GM12872 (cell line): ENCODE data around the gene SIGLEC11.

ENCODE experiments used
- TF ChIP-seq, protein P1 (sequence below): IDR thresholded peaks from 3 replicates; pipeline ENCODE4 v1.5.1; 2011; ENCODE audit warnings: low read depth, mild to moderate bottlenecking, low read length, moderate library complexity; ENCODE audit not compliant: insufficient read depth

The SIGLEC11 gene

DNA sequence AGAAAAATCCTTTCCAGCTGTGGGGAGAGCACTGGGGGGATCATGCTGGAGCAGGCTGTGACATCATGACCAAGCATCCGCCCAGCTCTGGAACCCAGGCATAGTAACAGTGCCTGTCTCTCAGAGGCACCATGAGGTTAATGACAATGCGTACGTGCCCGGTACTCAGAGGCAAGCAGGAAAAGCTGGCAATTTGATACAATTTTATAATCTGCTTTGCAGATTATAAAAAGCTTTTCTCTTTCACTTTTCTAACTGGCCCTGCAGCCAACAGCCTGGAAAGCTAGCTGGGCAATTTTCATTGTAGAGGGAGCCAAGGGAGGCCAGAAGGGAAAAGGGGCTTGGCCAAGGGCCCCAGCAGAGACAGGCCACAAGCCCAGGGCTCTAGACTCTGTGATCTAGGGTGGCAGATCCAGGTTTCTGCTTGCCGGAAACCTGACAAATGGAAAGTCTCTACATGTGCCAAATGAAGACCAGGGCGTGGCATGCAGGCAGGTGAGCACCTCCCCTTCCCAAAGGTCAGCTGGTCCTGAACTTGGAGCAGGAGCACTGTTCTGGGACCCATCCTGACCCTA, 41.5 kb upstream of the SIGLEC11 start:
- TF ChIP-seq, protein P1, sequence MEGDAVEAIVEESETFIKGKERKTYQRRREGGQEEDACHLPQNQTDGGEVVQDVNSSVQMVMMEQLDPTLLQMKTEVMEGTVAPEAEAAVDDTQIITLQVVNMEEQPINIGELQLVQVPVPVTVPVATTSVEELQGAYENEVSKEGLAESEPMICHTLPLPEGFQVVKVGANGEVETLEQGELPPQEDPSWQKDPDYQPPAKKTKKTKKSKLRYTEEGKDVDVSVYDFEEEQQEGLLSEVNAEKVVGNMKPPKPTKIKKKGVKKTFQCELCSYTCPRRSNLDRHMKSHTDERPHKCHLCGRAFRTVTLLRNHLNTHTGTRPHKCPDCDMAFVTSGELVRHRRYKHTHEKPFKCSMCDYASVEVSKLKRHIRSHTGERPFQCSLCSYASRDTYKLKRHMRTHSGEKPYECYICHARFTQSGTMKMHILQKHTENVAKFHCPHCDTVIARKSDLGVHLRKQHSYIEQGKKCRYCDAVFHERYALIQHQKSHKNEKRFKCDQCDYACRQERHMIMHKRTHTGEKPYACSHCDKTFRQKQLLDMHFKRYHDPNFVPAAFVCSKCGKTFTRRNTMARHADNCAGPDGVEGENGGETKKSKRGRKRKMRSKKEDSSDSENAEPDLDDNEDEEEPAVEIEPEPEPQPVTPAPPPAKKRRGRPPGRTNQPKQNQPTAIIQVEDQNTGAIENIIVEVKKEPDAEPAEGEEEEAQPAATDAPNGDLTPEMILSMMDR = no peak

DNA sequence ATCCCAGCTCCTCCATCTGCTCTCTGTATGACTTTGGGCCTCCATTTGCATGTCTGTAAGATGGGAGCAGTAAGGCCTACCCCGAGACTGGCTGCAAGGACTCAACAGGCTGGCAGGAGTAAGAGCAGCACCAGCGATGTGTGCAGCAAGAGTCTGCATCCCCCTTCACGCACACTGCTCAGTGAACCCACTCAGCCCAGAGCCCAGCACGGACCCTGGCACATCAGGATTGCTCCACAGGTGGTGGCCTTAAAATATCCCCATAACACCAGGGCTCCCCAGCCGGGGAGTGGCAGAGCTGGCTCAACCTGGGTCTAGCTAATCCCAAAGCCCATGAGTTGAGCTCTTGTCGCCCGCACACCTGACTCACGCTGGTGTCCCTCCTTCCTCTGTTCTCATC, 40.8 kb upstream of the SIGLEC11 start:
- TF ChIP-seq, protein P1 = no peak

DNA sequence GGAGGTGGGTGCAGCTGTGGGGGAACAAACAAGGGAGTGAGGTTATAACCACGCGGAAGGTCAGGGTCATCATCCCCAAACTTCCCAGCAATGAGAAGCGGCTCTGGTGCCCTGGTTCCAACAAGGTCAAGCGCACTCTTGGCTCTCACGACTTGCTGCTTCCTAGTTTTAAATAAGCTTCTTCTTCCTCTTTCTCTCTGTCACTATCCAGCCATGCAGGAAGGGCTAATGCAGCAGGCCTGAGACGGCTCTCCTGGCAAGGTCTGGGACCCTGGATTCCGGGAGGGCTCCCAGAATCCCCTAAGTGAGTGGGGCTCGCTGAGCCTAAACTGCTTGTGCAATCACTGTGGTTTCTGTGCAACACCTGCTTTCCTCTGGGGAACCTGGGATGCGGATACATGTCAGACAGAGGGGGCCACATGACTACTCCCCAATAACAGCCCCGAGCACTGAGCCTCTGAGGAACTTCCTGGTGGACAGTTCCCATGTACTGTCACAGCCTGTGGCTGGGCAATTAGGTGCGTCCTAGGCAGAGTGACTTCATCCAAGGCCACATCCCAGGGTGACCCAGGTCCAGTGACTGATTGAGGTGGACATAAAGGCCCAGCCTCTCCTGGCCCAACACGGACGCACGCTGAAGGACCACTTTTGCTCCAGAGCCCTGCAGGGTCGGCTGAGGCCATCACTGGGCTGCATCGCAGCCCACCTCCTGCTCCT, 40.0 kb upstream of the SIGLEC11 start:
- TF ChIP-seq, protein P1 = no peak

DNA sequence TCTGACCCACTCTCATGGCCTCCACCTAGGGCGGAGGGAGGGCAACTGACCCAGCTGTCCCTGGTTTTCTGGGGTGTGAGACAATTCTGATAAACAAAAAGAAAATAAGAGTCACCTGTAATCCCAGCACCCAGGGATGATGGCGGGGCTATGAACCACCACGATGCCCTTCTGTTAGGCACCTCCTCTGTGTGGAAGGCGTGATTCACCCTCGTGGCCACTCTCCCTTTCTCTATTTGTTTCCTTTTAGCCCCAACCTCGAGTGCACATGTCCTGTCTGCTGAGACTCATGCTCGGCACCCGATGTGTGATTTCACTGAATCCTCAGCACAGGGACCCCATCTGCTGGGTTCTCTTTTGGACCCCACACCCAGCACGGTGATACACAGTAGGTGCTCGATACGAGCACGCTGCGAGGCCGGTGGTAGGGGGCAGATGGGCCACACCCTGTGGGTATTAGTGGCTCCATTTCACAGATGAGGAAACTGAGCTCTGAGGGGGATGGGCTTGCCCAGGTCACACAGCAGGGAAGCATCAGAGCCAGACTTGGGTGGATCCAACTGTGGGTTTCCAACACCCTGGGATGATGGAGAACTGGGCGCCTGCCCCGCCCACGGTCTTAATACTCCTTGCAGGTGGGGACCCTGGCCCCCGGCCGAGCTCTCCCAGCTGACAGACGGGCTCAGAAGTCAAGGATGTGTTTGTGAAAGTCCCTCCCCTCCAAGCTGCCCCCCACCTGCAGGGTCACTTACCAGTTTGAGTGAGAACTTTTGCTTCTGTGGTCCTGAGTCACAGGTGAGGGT, 39.3 kb upstream of the SIGLEC11 start:
- TF ChIP-seq, protein P1 = no peak

DNA sequence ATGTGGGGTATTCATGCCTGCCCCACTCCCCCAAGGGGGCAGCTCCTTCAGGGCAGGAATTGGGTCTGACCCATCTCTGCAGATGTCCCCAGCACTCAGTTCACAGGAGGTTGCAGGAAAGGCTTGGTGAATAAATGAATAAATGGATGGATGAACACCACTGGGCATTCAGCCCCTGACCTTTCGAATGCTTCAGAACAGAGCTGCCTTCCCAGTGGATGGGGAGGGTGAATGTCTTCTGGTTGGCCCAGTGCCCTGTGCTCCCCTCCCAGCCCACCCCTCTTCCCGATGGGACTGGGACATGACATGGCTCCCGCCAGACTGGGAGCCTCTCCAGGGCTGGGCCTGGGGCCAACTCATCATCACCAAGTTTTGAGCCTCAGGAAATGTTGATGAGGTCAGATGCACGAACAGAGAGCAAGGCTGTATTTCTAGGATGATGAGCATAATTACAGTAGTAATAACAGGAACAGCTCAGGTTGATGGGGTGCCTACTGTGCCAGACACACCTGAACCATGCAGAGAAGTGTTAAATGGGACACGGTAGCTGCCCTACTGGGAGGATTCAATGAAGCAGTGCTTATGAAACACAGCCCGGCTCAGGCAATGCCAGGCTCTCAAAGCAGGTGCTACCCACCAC, 38.5 kb upstream of the SIGLEC11 start:
- TF ChIP-seq, protein P1 = no peak

DNA sequence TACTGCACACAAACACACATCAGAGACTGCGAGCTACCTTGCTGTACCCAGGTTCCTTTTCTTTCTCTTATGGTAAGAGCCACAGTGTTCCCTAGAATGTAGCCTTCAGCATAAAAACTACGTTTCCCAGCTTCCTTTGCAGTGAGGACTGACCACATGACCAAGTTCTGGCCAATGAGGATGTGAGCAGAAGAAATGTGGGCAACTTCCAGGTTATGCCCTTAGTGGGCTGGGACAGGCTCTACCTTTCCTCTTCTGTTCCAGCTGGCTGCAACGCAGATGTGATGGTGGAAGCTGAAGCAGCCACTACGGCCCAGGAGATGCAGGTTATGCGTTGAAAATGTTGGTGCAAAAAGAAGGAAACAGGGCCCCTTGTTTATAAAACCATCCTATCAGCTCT, 36.7 kb upstream of the SIGLEC11 start:
- TF ChIP-seq, protein P1 = no peak

DNA sequence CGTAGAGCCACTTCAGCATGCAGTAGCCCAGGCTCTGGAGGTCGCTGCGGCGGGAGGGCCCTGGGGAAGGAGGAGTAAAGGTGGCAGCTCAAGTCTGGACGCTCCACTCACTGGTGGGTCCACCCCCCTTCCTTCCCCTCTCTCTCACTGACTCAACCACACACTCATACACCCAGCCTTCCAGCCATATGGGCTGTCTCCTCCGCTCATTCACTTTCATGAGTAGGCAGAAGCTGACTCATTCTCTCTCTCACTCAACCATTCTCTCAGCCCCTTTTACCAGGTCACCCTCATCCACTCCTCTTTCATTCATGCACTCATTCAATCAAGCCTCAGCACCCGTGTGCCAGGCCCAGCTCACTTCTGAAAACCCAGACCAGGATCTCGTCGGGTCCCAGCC, 27.5 kb upstream of the SIGLEC11 start:
- TF ChIP-seq, protein P1 = no peak
